ENCODE data around the gene CEP41. TPM values are rescaled to one million over a fixed set of nuclear protein-coding genes. Genes with fewer than 3 reads are reported as not detected.

The CEP41 gene
- total RNA-seq, 1 donor from 2014 or later = 16.4 TPM

- H3K36me3 Mint-ChIP-seq (ENCODE audit: unreplicated experiment) = no peaks in the 10 kb centered on the region
- H3K27ac Mint-ChIP-seq (ENCODE audit: unreplicated experiment) = no peak overlapping the region
- no peaks in the 10 kb centered on the region for H3K27me3 Mint-ChIP-seq (ENCODE audit: unreplicated experiment)
- TF ChIP-seq CTCF (IDR thresholded peaks at IDR 0.05) = no peak
- no peak for DNase-seq (ENCODE audit: extremely low spot score, unreplicated experiment)
- H3K9me3 Mint-ChIP-seq (ENCODE audit: unreplicated experiment) = no peaks in the 10 kb centered on the region
- H3K4me3 Mint-ChIP-seq (ENCODE audit: unreplicated experiment) = no peak overlapping the region
- peaks cover 32% of the 10 kb centered on the region for H3K4me1 Mint-ChIP-seq (ENCODE audit: unreplicated experiment)
Observed at GRCh38 chr7:130486954-130487436, 46.2 kb upstream of the CEP41 start.

- H3K9me3 Mint-ChIP-seq (ENCODE audit: unreplicated experiment) = no peaks in the 10 kb centered on the region
- no peaks in the 10 kb centered on the region for H3K36me3 Mint-ChIP-seq (ENCODE audit: unreplicated experiment)
- H3K4me1 Mint-ChIP-seq (ENCODE audit: unreplicated experiment) = peaks cover 36% of the 10 kb centered on the region
- no peak for DNase-seq (ENCODE audit: extremely low spot score, unreplicated experiment)
- no peak overlapping the region for H3K4me3 Mint-ChIP-seq (ENCODE audit: unreplicated experiment)
- H3K27ac Mint-ChIP-seq (ENCODE audit: unreplicated experiment) = no peak overlapping the region
- TF ChIP-seq CTCF (IDR thresholded peaks at IDR 0.05) = peak; percentile 46
- no peaks in the 10 kb centered on the region for H3K27me3 Mint-ChIP-seq (ENCODE audit: unreplicated experiment)
Observed at GRCh38 chr7:130486114-130486953, 45.5 kb upstream of the CEP41 start.

GRCh38 chr7:130485734-130486113 lies 44.9 kb upstream of the CEP41 start:
- Mint-ChIP-seq H3K36me3 (ENCODE audit: unreplicated experiment) (no peaks in the 10 kb centered on the region), H3K9me3 (ENCODE audit: unreplicated experiment) (no peaks in the 10 kb centered on the region), H3K4me3 (ENCODE audit: unreplicated experiment) (no peak overlapping the region), H3K27me3 (ENCODE audit: unreplicated experiment) (no peaks in the 10 kb centered on the region), H3K27ac (ENCODE audit: unreplicated experiment) (no peak overlapping the region), H3K4me1 (ENCODE audit: unreplicated experiment) (peaks cover 31% of the 10 kb centered on the region)
- TF ChIP-seq CTCF (IDR thresholded peaks at IDR 0.05) = no peak
- no peak for DNase-seq (ENCODE audit: extremely low spot score, unreplicated experiment)

- Mint-ChIP-seq H3K4me3 (ENCODE audit: unreplicated experiment) (no peak overlapping the region), H3K4me1 (ENCODE audit: unreplicated experiment) (peaks cover 11% of the 10 kb centered on the region), H3K36me3 (ENCODE audit: unreplicated experiment) (no peaks in the 10 kb centered on the region), H3K27me3 (ENCODE audit: unreplicated experiment) (no peaks in the 10 kb centered on the region), H3K9me3 (ENCODE audit: unreplicated experiment) (no peaks in the 10 kb centered on the region), H3K27ac (ENCODE audit: unreplicated experiment) (no peak overlapping the region)
- no peak for TF ChIP-seq CTCF (IDR thresholded peaks at IDR 0.05)
- DNase-seq (ENCODE audit: extremely low spot score, unreplicated experiment) = no peak
Observed at GRCh38 chr7:130483031-130483430, 42.2 kb upstream of the CEP41 start.

- peaks cover 7% of the 10 kb centered on the region for H3K4me1 Mint-ChIP-seq (ENCODE audit: unreplicated experiment)
- no peak overlapping the region for H3K4me3 Mint-ChIP-seq (ENCODE audit: unreplicated experiment)
- no peak overlapping the region for H3K27ac Mint-ChIP-seq (ENCODE audit: unreplicated experiment)
- H3K27me3 Mint-ChIP-seq (ENCODE audit: unreplicated experiment) = no peaks in the 10 kb centered on the region
- DNase-seq (ENCODE audit: extremely low spot score, unreplicated experiment) = no peak
- no peaks in the 10 kb centered on the region for H3K9me3 Mint-ChIP-seq (ENCODE audit: unreplicated experiment)
- no peaks in the 10 kb centered on the region for H3K36me3 Mint-ChIP-seq (ENCODE audit: unreplicated experiment)
- no peak for TF ChIP-seq CTCF (IDR thresholded peaks at IDR 0.05)
Observed at GRCh38 chr7:130481898-130482297, 41.1 kb upstream of the CEP41 start.
